Bronchial epithelial cell (primary cell): ENCODE measurements around the gene SUSD1. TPM values are rescaled to one million over a fixed set of nuclear protein-coding genes. Genes with fewer than 3 reads are reported as not detected.

Source experiments
- DNase-seq: peaks from one replicate; pipeline ENCODE4 v3.0.0-alpha.2; 2010; ENCODE audit warnings: low read depth
- FAIRE-seq: peaks from 2 replicates; lab custom pipeline; 2011; peaks lifted over from hg19 to GRCh38; lab: Jason Lieb, UNC
- H3K27me3 ChIP-seq: 2 replicates; pipeline ENCODE4 v1.5.1; 2011; ENCODE audit warnings: low read length; ENCODE audit not compliant: control insufficient read depth, insufficient read depth
- H3K36me3 ChIP-seq: 2 replicates; pipeline ENCODE4 v1.5.1; 2011; ENCODE audit warnings: low read length; ENCODE audit not compliant: control insufficient read depth, insufficient read depth
- H3K4me3 ChIP-seq: 2 replicates; pipeline ENCODE4 v1.5.1; 2011; ENCODE audit warnings: mild to moderate bottlenecking, low read depth, low read length, control low read depth
- total RNA-seq: library from RNA; depleted of rRNA; stranded (reverse); fragments of >200 nt; gene quantifications from 2 replicates; pipeline ENCODE4 v1.2.1, GENCODE V29; 2014
- TF ChIP-seq, protein P1 (sequence below): IDR thresholded peaks from 2 replicates; pipeline ENCODE4 v1.5.1; 2011; ENCODE audit warnings: mild to moderate bottlenecking, moderate library complexity, low read length, control low read depth, inconsistent platforms; ENCODE audit not compliant: insufficient read depth, severe bottlenecking

The SUSD1 gene
- total RNA-seq, 1 donor from 2014 or later, result 9.0 TPM

GRCh38 chr9:112112519-112112918 is 62.6 kb downstream of the SUSD1 start:
- DNase-seq (peak; percentile 97), FAIRE-seq (no peak)
- TF ChIP-seq, protein P1, sequence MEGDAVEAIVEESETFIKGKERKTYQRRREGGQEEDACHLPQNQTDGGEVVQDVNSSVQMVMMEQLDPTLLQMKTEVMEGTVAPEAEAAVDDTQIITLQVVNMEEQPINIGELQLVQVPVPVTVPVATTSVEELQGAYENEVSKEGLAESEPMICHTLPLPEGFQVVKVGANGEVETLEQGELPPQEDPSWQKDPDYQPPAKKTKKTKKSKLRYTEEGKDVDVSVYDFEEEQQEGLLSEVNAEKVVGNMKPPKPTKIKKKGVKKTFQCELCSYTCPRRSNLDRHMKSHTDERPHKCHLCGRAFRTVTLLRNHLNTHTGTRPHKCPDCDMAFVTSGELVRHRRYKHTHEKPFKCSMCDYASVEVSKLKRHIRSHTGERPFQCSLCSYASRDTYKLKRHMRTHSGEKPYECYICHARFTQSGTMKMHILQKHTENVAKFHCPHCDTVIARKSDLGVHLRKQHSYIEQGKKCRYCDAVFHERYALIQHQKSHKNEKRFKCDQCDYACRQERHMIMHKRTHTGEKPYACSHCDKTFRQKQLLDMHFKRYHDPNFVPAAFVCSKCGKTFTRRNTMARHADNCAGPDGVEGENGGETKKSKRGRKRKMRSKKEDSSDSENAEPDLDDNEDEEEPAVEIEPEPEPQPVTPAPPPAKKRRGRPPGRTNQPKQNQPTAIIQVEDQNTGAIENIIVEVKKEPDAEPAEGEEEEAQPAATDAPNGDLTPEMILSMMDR, result no peak
- H3K4me3 ChIP-seq, result no peak overlapping the region
- H3K27me3 ChIP-seq, result no peaks in the 10 kb centered on the region
- H3K36me3 ChIP-seq, result no peaks in the 10 kb centered on the region

GRCh38 chr9:112111461-112111860 is 63.6 kb downstream of the SUSD1 start:
- no peak overlapping the region for H3K4me3 ChIP-seq
- no peaks in the 10 kb centered on the region for H3K27me3 ChIP-seq
- H3K36me3 ChIP-seq, result peaks cover 1% of the 10 kb centered on the region
- no peak for FAIRE-seq
- DNase-seq, result no peak
- TF ChIP-seq, protein P1, result no peak

DNA sequence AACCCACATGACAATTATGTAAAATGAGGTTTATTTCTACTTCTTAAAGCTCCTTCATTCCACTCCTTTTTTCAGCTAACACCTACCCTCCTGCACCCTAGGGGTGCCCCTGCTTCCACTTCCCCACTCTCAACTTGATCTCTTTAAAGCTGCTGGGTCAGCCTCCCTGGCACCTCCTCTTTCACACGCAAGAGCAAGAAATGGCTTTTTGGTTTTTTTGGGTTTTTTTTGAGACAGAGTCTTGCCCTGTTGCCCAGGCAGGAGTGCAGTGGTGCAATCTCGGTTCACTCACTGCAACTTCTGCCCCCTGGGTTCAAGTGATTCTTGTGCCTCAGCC is 64.4 kb downstream of the SUSD1 start:
- DNase-seq (no peak), FAIRE-seq (no peak)
- H3K4me3 ChIP-seq, result no peak overlapping the region
- H3K36me3 ChIP-seq, result peaks cover 1% of the 10 kb centered on the region
- TF ChIP-seq, protein P1, result no peak
- H3K27me3 ChIP-seq, result no peaks in the 10 kb centered on the region

DNA sequence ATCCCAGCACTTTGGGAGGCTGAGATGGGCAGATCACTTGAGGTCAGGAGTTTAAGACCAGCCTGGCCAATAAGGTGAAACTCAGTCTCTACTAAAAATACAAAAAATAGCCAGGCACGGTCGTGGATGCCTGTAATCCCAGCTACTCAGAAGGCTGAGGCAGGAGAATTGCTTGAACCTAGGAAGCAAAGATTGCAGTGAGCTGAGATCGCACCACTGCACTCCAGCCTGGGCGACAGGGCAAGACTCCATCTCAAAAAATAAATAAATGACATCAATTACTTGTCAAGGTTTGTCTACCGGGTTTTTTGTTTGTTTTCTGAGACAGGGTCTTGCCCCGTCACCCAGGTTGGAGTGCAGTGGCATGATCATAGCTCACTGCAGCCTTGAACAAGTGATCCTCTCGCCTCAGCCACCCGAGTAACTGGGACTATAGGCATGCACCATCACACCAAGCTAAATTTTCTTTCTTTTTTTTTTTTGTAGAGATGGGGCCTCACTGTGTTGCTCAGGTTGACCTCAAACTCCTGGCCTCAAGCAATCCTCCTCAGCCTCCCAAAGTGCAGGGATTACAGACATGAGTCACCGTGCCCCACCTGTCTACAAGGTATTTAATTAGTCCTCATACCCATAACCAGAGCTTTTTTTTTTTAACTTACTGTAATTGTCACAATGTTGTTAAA is 64.9 kb downstream of the SUSD1 start:
- TF ChIP-seq, protein P1, result no peak
- no peak overlapping the region for H3K4me3 ChIP-seq
- peak; percentile 81 for DNase-seq
- H3K27me3 ChIP-seq, result no peaks in the 10 kb centered on the region
- H3K36me3 ChIP-seq, result peaks cover 1% of the 10 kb centered on the region
- FAIRE-seq, result no peak

GRCh38 chr9:112104901-112105300 is 70.2 kb downstream of the SUSD1 start:
- H3K4me3 ChIP-seq, result no peak overlapping the region
- no peak for DNase-seq
- H3K27me3 ChIP-seq, result no peaks in the 10 kb centered on the region
- no peak for FAIRE-seq
- TF ChIP-seq, protein P1, result no peak
- H3K36me3 ChIP-seq, result peaks cover 1% of the 10 kb centered on the region

DNA sequence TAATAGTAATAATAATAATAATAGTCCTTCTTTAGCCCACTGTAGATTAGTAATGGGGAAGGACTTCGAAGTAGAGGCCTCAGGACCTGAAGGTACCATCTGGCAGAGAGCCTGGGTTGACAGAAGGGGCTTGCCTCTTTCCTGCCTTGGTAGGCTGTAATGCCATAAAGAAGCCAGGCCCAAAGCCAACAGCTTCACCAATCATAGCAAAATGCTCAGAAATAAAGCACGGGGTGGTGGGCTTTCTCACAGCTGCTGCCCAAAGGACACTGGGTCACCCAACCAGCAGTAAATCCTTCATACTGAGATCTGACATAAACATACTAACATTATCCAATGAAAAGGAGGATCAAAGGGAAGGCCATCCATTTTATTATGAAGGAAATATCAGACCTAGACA is 70.7 kb downstream of the SUSD1 start:
- H3K4me3 ChIP-seq, result no peak overlapping the region
- TF ChIP-seq, protein P1, result no peak
- no peaks in the 10 kb centered on the region for H3K27me3 ChIP-seq
- DNase-seq (no peak), FAIRE-seq (no peak)
- H3K36me3 ChIP-seq, result peaks cover 1% of the 10 kb centered on the region
